ENCODE data around the gene EMD.

DNA sequence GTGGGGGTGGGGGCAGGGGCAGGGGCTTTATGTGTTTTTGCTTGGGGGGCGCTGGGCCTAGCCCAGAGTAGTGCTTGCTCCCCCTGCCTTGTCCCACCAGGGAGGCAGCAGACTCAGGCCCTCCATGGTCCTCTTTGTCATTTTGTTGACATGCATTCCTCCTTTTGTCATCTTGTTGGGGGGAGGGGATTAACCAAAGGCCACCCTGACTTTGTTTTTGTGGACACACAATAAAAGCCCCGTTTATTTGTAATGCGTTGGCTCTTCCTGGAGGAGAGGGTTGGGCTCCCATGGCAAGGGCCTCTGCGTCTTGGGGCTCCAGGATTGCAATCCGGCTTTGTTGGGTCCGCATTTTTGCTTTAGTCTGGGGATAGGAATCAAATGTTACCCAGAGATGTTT, 2.2 kb downstream of the EMD start:
- TF ChIP-seq, protein P1, sequence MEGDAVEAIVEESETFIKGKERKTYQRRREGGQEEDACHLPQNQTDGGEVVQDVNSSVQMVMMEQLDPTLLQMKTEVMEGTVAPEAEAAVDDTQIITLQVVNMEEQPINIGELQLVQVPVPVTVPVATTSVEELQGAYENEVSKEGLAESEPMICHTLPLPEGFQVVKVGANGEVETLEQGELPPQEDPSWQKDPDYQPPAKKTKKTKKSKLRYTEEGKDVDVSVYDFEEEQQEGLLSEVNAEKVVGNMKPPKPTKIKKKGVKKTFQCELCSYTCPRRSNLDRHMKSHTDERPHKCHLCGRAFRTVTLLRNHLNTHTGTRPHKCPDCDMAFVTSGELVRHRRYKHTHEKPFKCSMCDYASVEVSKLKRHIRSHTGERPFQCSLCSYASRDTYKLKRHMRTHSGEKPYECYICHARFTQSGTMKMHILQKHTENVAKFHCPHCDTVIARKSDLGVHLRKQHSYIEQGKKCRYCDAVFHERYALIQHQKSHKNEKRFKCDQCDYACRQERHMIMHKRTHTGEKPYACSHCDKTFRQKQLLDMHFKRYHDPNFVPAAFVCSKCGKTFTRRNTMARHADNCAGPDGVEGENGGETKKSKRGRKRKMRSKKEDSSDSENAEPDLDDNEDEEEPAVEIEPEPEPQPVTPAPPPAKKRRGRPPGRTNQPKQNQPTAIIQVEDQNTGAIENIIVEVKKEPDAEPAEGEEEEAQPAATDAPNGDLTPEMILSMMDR (IDR thresholded peaks at IDR 0.05) = no peak
- TF ChIP-seq EZH2 (IDR thresholded peaks at IDR 0.05) (no peak), EZH2phosphoT487 (IDR thresholded peaks at IDR 0.05) (no peak)

Measured in neural progenitor cell (in vitro differentiated cells).